HCT116 (cell line): ENCODE results near the gene NUBPL. TPM values are rescaled to one million over a fixed set of nuclear protein-coding genes. Genes with fewer than 3 reads are reported as not detected.

ENCODE experiments used
- ATAC-seq: fragments of 200-7000 bp; cut with Tn5 transposase; 2 replicates; pipeline ENCODE4 v1.9.1; 2020; ENCODE audit warnings: mild to moderate bottlenecking, moderate library complexity
- BruUV-seq: library from RNA; stranded (reverse); fragments of 400-500 nt; replicated peaks from 2 replicates; lab custom pipeline; 2021; lab: Mats Ljungman, UMichigan
- CTCF ChIA-PET: fragments of 300-600 bp; sonication (Branson Sonifier 250); formaldehyde crosslinking; loops from one replicate; lab custom pipeline; 2021; ENCODE audit warnings: antibody characterized with exemption; lab: Charles Lee
- POLR2A ChIA-PET: fragments of 300-600, 350-600 bp; sonication (Branson Sonifier 250); formaldehyde crosslinking; loops from one replicate; lab custom pipeline; 2021; ENCODE audit warnings: antibody characterized with exemption; lab: Charles Lee
- RAD21 ChIA-PET, 2 experiments: fragments of 300-600 bp; sonication (Branson Sonifier 250); formaldehyde crosslinking; loops; one replicate each; lab custom pipeline; 2023; ENCODE audit warnings: low total read pairs in 2 of 2; ENCODE audit not compliant: uncharacterized antibody in 2 of 2, unreplicated experiment in 2 of 2, low non-redundant PET in 1 of 2; lab: Charles Lee
- DNase-seq: peaks from one replicate; pipeline ENCODE4 v3.0.0-alpha.2; 2010; ENCODE audit warnings: low read depth, low spot score
- H2AFZ ChIP-seq: fragments of 200-600 bp; shearing (Covaris generic), sonication (generic); 2 replicates; pipeline ENCODE4 v1.6.1; 2017; ENCODE audit warnings: low read depth, mixed run types, mixed read lengths, antibody characterized with exemption, low read length; ENCODE audit not compliant: poor library complexity, severe bottlenecking
- H3K27ac ChIP-seq: 2 replicates; pipeline ENCODE4 v1.5.1; 2012; ENCODE audit warnings: low read depth, low read length
- H3K27me3 ChIP-seq: fragments of 200-600 bp; sonication (generic); 2 replicates; pipeline ENCODE4 v1.6.1; 2016; ENCODE audit warnings: mixed run types, low read length, mixed read lengths; ENCODE audit not compliant: insufficient read depth
- H3K36me3 ChIP-seq, 2 experiments: fragments of 200-500 bp in 1 of 2; fragments of 200-600 bp in 1 of 2; sonication (Bioruptor generic) in 1 of 2; sonication (generic) in 1 of 2; 2 replicates each; pipeline versions ENCODE4 v1.5.1 to v1.6.1; 2014 to 2016; ENCODE audit warnings: low read length in 2 of 2, inconsistent platforms in 1 of 2, mixed read lengths in 1 of 2, mixed run types in 1 of 2; ENCODE audit not compliant: insufficient read depth in 2 of 2, control insufficient read depth in 1 of 2
- H3K4me1 ChIP-seq, 2 experiments: fragments of 200-600 bp in 1 of 2; sonication (generic) in 1 of 2; 2 replicates each; pipeline versions ENCODE4 v1.5.1 to v1.6.1; 2012 to 2017; ENCODE audit warnings: low read length in 2 of 2, inconsistent platforms in 1 of 2, mild to moderate bottlenecking in 1 of 2, mixed read lengths in 1 of 2, mixed run types in 1 of 2, moderate library complexity in 1 of 2; ENCODE audit not compliant: insufficient read depth in 2 of 2, control insufficient read depth in 1 of 2
- H3K4me2 ChIP-seq: fragments of 200-600 bp; sonication (generic); 2 replicates; pipeline ENCODE4 v1.6.1; 2017; ENCODE audit warnings: mixed run types, low read length, mixed read lengths
- H3K4me3 ChIP-seq, 2 experiments: fragments of 200-600 bp in 1 of 2; sonication (generic) in 1 of 2; replicated peaks in 1 of 2; 2 replicates each; pipeline ENCODE4 v1.5.1; 2011 to 2016; ENCODE audit warnings: low read length in 2 of 2, control low read depth in 1 of 2, low read depth in 1 of 2, mild to moderate bottlenecking in 1 of 2, mixed read lengths in 1 of 2, mixed run types in 1 of 2
- H3K79me2 ChIP-seq: fragments of 200-600 bp; sonication (generic); 2 replicates; pipeline ENCODE4 v1.6.1; 2017; ENCODE audit warnings: mild to moderate bottlenecking, mixed run types, low read length, moderate library complexity, mixed read lengths; ENCODE audit not compliant: insufficient read depth
- H3K9ac ChIP-seq: fragments of 200-600 bp; sonication (generic); 2 replicates; pipeline ENCODE4 v1.6.1; 2016; ENCODE audit warnings: low read length, mixed read lengths
- H3K9me2 ChIP-seq: fragments of 200-600 bp; sonication (generic), shearing (Covaris generic); 2 replicates; pipeline ENCODE4 v1.6.1; 2017; ENCODE audit warnings: mixed run types, mild to moderate bottlenecking, moderate library complexity; ENCODE audit not compliant: insufficient read depth
- H3K9me3 ChIP-seq, 2 experiments: fragments of 200-500 bp in 1 of 2; fragments of 200-600 bp in 1 of 2; sonication (Bioruptor generic) in 1 of 2; sonication (generic) in 1 of 2; 2 replicates each; pipeline ENCODE4 v1.6.1; 2014 to 2017; ENCODE audit warnings: low read length in 2 of 2, mixed read lengths in 2 of 2, inconsistent platforms in 1 of 2, low read depth in 1 of 2, mild to moderate bottlenecking in 1 of 2, mixed run types in 1 of 2, moderate library complexity in 1 of 2; ENCODE audit not compliant: control insufficient read depth in 1 of 2, insufficient read depth in 1 of 2
- H4K20me1 ChIP-seq: fragments of 200-600 bp; sonication (generic), shearing (Covaris generic); 2 replicates; pipeline ENCODE4 v1.6.1; 2017; ENCODE audit warnings: mixed run types, mild to moderate bottlenecking, moderate library complexity; ENCODE audit not compliant: insufficient read depth
- ATF3 ChIP-seq: IDR thresholded peaks from 2 replicates; pipeline ENCODE4 v1.6.1; 2012
- CBX3 ChIP-seq: IDR thresholded peaks from 2 replicates; pipeline ENCODE4 v1.6.1; 2012; ENCODE audit warnings: low read depth
- CEBPB ChIP-seq: IDR thresholded peaks from 2 replicates; pipeline ENCODE4 v1.6.1; 2012; ENCODE audit warnings: low read depth
- CTCF ChIP-seq, 3 experiments: fragments of 200-600 bp in 1 of 3; sonication (generic) in 1 of 3; IDR thresholded peaks in 2 of 3; conservative IDR thresholded peaks in 1 of 3; 2 replicates each; pipeline ENCODE4 v1.5.1; 2012 to 2017; ENCODE audit warnings: low read depth in 2 of 3, low read length in 2 of 3, antibody characterized with exemption in 1 of 3, borderline replicate concordance in 1 of 3, control low read depth in 1 of 3, mild to moderate bottlenecking in 1 of 3, mixed read lengths in 1 of 3, mixed run types in 1 of 3, moderate library complexity in 1 of 3; ENCODE audit not compliant: insufficient read depth in 1 of 3
- EGR1 ChIP-seq: IDR thresholded peaks from 2 replicates; pipeline ENCODE4 v1.6.1; 2012; ENCODE audit warnings: low read depth
- EZH2 ChIP-seq: fragments of 200-600 bp; sonication (generic); IDR thresholded peaks from 2 replicates; pipeline ENCODE4 v1.6.1; 2017; ENCODE audit warnings: antibody characterized with exemption, mixed run types
- MAX ChIP-seq: IDR thresholded peaks from 2 replicates; pipeline ENCODE4 v1.6.1; 2012
- REST ChIP-seq: IDR thresholded peaks from 2 replicates; pipeline ENCODE4 v1.6.1; 2012; ENCODE audit warnings: low read depth
- SIN3A ChIP-seq: IDR thresholded peaks from 2 replicates; pipeline ENCODE4 v1.6.1; 2012; ENCODE audit warnings: low read depth
- SP1 ChIP-seq: IDR thresholded peaks from 2 replicates; pipeline ENCODE4 v1.6.1; 2012; ENCODE audit warnings: low read depth
- SRF ChIP-seq: IDR thresholded peaks from 2 replicates; pipeline ENCODE4 v1.6.1; 2012; ENCODE audit warnings: low read depth
- TCF7L2 ChIP-seq: IDR thresholded peaks from 2 replicates; pipeline ENCODE4 v1.7.0; 2011; ENCODE audit warnings: borderline replicate concordance, inconsistent platforms; ENCODE audit not compliant: insufficient read depth, insufficient read length; ENCODE audit errors: extremely low read depth
- YY1 ChIP-seq: IDR thresholded peaks from 2 replicates; pipeline ENCODE4 v1.6.1; 2011; ENCODE audit warnings: low read length, low read depth, moderate library complexity, mild to moderate bottlenecking; ENCODE audit not compliant: insufficient replicate concordance; ENCODE audit errors: extremely low read depth
- ZNF274 ChIP-seq: fragments of 200-500 bp; sonication (Bioruptor generic); IDR thresholded peaks from 2 replicates; pipeline ENCODE4 v1.6.1; 2014; ENCODE audit warnings: mild to moderate bottlenecking, low read depth, low read length, inconsistent platforms
- intact Hi-C: fragments of 100-400 bp; cut with micrococcal nuclease; formaldehyde crosslinking; loops from 2 replicates; pipeline ENCODE4 v1.10.0; 2022
- total RNA-seq: library from RNA; stranded (reverse); gene quantifications from one replicate; pipeline ENCODE4 v1.2.1, GENCODE V29; 2021; ENCODE audit not compliant: unreplicated experiment

Gene NUBPL
- total RNA-seq, 1 experiment from 2014 or later = 11.3 TPM

GRCh38 chr14:31556191-31556590 is 5.0 kb upstream of the NUBPL start:
- Histone ChIP-seq H3K4me3 (no peak overlapping the region), H3K4me2 (no peak overlapping the region), H3K4me1 (peaks cover 4 to 6% of the 10 kb centered on the region in 2 experiments; a peak in 2 of 4 replicates), H3K79me2 (no peaks in the 10 kb centered on the region), H3K27me3 (0 out of 2 replicates have a peak, but pooled peaks cover 4% of the 10 kb centered on the region), H3K27ac (no peak overlapping the region), H3K9me2 (no peaks in the 10 kb centered on the region), H3K9me3 (no peaks in the 10 kb centered on the region), H4K20me1 (no peaks in the 10 kb centered on the region), H2AFZ (no peak overlapping the region), H3K36me3 (no peaks in the 10 kb centered on the region), H3K9ac (no peak overlapping the region)
- ChIA-PET CTCF (no interaction called here), RAD21 (no interaction called here), POLR2A (no interaction called here)
- DNase-seq (no peak), ATAC-seq (no peak)
- TF ChIP-seq EZH2 = no peak
- no peak for TF ChIP-seq YY1
- no peak for TF ChIP-seq CBX3
- no peak for TF ChIP-seq TCF7L2
- TF ChIP-seq SRF = no peak
- TF ChIP-seq SIN3A = no peak
- no peak for TF ChIP-seq SP1
- no peak for TF ChIP-seq EGR1
- no TSS peak for BruUV-seq
- intact Hi-C loops = no loop called here

- DNase-seq = no peak
- CTCF ChIA-PET = no interaction called here
- Histone ChIP-seq H3K9ac (no peak overlapping the region), H4K20me1 (no peaks in the 10 kb centered on the region), H3K36me3 (no peaks in the 10 kb centered on the region), H3K9me2 (no peaks in the 10 kb centered on the region), H3K27me3 (no peaks in the 10 kb centered on the region), H3K4me2 (no peak overlapping the region), H3K27ac (no peak overlapping the region), H3K4me1 (peaks cover 4 to 10% of the 10 kb centered on the region in 2 experiments; a peak in 3 of 4 replicates), H3K9me3 (no peaks in the 10 kb centered on the region), H3K79me2 (peaks cover 2% of the 10 kb centered on the region; the same call in 1 of the 2 replicates), H3K4me3 (no peak overlapping the region), H2AFZ (no peak overlapping the region)
- no peak for ATAC-seq
- RAD21 ChIA-PET = no interaction called here
- no TSS peak for BruUV-seq
- POLR2A ChIA-PET = no interaction called here
- intact Hi-C loops = no loop called here
- TF ChIP-seq ZNF274 (no peak), CTCF (IDR thresholded peaks at IDR 0.05 in 2 of 3, conservative IDR thresholded peaks at IDR 0.05 in 1 of 3; ENCODE audit: borderline replicate concordance in 1 of 3, insufficient read depth in 1 of 3, low read depth in 2 of 3, low read length in 2 of 3) (no peak), MAX (no peak), SP1 (no peak), CEBPB (no peak), SRF (no peak), REST (no peak), ATF3 (no peak)
These were observed 1.3 kb upstream of the NUBPL start for GRCh38 chr14:31559939-31560338.
